GM19025 (cell line): ENCODE data around the gene IQSEC3.
"Not testable (repeated sequence)": the region's sequence is repeated elsewhere in the genome, so short reads cannot be mapped to it uniquely, and the experiment has no call there.

Source experiments
- ATAC-seq: cut with Tn5 transposase; IDR thresholded peaks from one replicate; pipeline ENCODE4 v1.9.1; 2021; ENCODE audit warnings: mild to moderate bottlenecking, low read depth, moderate library complexity; ENCODE audit not compliant: unreplicated experiment

IQSEC3 gene

GRCh38 chr12:77769-78383 is 11.3 kb downstream of the IQSEC3 start:
- not testable (repeated sequence) for ATAC-seq

- no peak for ATAC-seq
Observed at GRCh38 chr12:78981-79380, 12.4 kb downstream of the IQSEC3 start.

DNA sequence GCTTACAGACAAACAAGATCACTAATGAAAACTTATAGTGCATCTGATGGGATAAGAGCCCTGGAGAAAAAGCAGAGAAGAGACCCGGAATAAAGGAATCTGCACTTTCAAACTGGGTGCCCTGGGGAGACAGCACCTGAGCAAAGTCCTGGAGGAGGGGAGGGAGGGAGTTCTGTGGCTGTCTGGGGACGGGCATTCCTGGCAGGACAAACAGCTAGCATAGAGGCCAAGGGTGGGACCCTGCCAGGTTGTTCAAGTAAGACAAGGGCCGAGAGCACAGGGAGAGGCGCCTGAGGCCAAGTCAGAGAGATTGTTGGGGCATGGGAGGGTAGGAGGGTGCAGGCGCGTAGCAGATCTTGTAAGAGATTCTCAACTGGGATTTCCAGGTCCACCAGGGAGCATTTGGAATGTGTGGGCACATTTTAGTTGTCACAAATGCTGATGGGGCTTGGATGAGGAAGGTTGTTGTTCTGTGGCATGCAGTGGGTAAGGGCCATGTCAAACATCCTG is 14.2 kb downstream of the IQSEC3 start:
- no peak for ATAC-seq

DNA sequence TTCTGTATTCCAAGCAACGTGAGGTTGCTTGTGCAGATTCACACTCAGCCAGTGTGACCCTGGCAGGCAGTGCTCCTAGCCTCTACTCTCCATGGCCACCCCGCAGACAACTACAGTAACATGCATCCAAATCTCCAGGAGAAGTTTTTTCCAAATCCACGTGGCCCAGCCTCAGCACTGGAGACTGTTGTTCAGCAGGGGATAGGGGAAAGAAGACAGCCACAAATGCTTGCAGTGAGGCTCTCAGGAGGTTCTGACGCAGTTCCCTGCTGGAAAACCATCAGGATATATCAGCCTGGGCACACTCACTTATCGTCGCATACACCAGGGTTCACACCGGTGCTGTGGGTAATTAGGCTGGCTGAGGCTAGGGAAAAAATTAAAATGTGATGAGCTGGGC is 16.2 kb downstream of the IQSEC3 start:
- ATAC-seq, result no peak

DNA sequence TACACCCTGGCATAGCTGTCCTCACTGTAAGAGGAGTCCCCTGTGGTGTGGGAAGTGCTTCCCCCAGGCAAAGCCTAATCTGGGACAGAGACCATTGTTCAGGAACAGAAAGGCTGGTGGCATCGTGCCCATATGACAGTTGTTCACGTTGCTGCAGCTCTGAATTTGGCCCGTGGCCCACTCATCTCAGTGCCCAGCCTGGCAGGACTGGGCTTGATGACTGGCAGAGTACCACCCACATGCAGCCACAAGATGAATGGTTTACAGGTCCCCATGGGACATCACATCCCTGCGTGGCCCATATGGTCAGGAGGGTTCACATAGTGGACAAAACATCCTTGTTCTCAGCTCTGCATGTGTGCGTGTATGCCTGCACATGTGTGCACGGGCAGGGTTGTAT is 17.5 kb downstream of the IQSEC3 start:
- ATAC-seq, result no peak

DNA sequence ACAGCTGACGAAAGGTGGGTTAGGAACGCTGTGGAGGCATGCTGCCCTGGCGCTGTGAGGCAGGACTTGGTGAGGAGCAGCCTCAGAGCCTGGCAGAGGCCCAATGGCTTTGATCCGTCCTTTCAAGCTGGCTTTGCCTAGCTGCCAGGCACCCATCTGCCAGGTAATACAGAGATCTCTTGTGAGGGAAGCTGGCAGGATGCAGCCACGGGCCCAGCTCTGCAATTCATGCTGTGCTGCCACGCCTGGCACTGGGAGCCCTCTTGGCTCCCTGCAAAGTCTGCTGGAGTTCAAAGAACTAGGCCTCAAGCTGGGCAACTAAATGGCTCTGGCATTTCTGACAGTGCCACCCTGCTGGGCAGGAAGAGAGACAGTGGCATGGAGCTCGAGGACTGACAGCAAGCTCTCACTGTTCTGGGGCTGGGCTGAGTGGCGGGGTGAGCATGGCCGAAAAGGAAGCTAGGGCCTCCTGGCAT is 18.7 kb downstream of the IQSEC3 start:
- no peak for ATAC-seq

DNA sequence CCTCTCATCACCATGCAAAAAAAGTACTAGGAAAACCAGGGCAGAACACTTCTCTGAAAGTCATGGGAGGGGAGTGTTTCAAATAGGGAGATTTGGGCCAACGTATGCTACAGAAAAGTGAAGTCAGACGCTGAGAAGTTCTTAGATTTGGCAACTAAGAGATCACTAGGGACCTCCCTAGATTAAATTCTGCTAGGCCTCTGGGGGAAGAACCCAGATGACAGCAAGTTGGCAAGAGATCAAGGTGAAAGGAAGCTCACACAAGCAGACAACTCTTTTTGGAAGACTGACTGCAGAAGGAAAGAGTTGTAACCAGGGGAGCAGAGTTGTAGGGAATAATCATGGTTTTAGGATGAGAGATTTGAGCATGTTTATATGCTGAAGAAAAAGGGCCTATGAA is 20.7 kb downstream of the IQSEC3 start:
- no peak for ATAC-seq

DNA sequence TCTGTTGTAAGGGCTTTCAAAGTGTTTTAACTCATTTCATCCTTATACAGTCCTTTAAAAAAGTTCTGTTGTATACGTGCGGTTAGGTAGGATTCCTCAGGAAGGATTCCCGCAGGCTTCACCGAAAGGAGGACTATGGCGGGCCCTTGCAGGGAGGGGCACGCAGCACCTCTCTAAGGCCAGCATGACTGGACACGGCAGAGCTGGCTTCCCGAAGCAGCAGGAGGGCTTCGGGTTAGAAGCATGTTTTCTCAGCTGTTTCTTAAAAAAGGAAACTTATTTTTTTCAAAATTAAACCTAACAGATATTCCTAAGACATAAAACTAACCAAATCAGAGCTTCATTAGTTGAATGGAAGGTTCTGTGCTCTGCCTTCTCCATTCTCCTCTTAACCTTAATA is 21.3 kb downstream of the IQSEC3 start:
- ATAC-seq, result no peak

DNA sequence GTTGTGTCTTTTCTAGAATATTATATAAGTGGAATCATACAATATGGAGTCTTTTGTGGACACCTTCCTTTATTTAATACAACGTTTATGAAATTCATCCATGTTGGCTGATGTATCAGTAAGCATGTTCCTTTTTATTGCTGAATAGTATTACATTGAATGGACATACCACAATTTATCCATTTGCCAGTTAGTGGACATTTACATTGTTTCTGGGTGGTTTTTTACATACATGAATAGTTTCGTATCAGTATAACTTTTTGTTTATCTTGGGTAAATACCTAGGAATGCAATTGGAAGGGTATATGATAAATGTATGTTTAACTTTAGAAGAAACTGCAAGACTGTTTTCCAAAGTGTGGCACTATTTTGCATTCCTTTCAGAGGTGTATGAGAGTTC is 23.1 kb downstream of the IQSEC3 start:
- no peak for ATAC-seq

GRCh38 chr12:91213-91612 is 24.6 kb downstream of the IQSEC3 start:
- ATAC-seq, result no peak

DNA sequence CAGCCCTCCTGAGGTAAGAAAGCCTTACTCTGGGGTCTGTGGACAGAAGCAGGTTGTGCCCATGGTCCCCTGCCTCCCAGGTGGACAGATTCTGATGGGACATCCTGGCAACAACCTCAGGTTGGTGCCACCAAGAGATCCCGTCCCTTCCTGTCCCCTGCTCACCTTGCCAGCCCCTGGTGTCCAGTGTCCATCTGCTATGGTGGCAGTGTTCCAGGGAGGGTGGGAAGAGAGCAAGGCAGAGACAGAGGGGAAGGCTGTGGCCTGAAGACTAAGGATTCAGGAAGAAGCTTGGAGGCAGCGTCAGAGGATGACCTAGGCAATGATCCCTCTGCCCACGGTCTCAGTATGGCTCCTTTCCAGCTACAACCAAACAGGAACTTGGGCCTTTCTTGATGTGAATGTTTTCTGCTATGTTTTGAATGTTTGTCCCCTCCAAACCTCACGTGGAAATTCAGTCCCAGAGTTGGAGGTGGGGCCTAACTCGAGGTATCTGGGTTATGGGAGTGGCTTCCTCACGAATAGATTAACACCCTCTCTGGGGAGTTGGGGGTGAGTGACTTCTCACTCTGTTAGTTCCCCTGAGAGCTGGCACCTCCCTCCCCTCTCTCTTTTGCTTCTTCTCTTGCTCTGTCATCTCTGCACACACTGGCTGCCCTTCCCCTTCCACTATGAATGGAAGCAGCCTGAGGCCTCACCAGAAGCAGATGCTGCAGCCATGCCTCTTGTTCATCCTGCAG is 26.9 kb downstream of the IQSEC3 start:
- no peak for ATAC-seq

DNA sequence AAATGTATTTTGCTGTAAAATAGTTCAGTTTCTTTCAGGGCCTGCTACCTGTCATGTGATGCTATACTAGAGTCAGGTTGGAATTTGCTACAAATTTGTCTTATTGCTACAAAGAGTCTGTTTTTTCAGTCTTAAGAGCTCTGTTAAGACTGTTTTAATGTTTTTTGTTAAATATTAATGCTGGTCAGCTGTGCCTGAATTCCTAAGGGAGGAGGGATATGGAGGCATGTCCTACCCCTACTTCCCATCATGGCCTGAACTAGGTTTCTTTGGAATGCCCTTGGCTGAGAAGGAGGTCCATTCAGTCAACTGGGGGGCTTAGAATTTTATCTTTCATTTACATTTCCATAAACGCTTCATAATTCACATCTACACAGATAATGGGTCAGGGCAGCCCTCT is 30.0 kb downstream of the IQSEC3 start:
- no peak for ATAC-seq

DNA sequence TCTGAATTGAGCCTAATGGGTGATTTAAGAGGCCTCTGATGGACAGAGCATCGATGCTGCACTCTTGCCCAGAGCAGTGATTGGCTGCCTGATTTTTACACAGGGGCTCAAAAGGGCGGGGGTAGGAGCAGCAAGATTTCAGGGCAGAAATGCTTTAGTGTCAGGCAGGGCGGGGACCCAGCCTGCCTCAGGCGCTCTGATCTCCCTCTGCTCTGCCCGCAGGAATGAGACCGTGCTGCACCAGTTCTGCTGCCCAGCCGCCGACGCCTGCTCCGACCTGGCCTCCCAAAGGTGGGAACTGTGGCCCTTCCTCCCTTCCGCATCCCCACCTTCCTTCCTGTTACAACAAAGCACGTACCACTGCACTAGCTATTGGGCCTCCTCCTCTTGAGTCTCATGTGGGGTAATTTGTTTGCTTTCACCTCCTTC is 32.4 kb downstream of the IQSEC3 start:
- ATAC-seq, result no peak

DNA sequence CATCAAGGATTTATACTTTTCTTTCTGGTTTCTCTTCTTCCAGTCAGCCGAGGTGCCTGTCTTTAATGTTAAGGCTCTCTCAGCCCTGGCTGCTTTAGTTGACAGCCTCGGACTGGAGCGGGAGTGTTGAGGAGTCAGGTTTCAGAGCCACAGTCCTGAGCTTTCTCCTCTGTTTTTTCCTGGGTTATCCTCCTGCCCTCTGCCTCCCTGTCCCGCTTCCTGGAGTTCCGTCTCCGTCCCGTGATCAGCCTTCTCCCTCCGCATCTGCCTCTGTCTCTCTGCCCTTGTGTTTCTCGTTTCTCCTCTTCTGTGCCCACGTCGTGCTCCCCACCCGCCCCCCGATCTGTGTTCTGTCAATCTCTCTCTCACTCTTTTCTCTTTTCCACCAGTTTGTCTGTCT is 33.0 kb downstream of the IQSEC3 start:
- ATAC-seq, result no peak

DNA sequence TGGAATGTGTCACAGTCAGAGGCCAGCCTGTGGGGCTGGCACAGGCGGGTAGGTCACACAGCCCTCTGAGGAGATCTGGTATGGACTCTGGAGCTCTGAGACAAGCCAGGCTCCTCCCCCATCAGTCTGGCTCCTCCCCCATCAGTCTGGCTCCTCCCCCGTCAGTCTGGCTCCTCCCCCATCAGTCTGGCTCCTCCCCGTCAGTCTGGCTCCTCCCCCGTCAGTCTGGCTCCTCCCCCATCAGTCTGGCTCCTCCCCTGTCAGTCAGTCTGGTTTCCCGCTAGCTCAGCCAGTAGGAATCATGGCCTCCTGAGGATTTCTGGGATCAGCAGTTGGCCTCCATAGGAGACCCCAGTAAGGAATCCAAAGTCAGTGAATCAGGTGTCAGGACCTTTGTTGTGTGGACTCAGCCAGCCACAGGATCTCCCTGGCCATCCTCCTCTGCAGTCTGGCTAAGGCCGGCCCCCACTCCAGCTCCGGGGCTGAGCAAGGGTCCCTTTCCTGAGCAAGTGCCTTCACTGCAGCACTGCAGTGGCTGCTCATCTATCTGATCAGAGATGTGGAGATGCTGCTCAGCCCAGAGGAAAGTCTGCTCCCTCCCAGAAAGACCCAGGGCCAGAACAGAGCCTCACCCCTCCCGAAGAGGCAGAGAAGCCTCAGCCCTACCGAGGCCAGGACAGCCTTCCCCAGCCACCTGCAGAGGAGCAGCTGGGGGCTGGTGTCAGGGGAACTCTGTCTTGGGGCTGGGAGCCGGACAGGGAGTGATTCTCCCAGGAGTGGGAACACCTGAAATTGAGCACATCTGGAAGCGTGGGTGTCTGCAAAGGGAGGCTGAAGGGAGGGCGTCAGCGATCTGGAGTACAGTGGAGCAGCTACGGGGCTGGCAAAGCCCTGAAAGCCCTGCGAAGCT is 35.7 kb downstream of the IQSEC3 start:
- no peak for ATAC-seq

DNA sequence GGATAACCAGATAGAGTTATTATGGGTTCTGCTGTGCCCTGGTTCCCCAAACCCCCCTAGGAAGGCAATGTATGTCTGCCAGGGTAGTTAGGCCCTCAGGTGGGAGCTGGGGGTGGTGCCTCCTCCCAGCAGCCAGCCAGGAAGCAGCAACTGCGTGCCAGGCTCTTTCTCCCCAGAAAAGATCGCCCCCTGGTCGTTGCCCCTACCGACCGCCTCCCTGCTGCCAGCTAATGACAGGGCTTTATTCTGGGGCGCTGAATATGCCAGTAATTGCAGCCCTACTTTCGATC is 36.3 kb downstream of the IQSEC3 start:
- no peak for ATAC-seq

- no peak for ATAC-seq
Observed at GRCh38 chr12:103169-103981, 36.8 kb downstream of the IQSEC3 start.

DNA sequence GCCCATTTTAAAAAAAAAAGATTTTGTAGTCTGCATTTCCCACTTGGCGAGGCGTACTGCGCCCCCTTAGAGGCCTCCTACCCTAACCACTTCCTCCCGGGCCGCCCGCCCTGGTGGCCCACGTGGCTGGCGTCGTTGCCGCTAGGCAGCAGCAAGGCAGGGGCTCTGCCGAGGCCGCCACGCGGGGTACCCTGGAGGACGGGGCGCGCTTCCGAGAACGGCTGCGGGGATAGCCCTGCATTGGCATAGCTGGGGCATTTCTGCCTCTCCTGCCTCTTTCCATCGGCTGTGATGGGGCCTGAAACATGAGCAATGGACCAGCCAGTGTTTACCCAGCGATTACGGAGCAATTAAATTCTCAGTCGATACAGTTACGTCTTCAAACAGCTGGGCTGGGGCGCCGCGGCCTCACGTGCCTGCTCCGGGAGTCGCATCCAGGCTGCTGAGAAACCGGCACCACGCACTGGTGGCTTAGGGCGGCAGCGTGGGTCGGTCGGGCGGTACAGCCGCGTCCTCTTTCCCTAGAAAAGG is 38.0 kb downstream of the IQSEC3 start:
- no peak for ATAC-seq

GRCh38 chr12:105696-106095 is 39.1 kb downstream of the IQSEC3 start:
- no peak for ATAC-seq

DNA sequence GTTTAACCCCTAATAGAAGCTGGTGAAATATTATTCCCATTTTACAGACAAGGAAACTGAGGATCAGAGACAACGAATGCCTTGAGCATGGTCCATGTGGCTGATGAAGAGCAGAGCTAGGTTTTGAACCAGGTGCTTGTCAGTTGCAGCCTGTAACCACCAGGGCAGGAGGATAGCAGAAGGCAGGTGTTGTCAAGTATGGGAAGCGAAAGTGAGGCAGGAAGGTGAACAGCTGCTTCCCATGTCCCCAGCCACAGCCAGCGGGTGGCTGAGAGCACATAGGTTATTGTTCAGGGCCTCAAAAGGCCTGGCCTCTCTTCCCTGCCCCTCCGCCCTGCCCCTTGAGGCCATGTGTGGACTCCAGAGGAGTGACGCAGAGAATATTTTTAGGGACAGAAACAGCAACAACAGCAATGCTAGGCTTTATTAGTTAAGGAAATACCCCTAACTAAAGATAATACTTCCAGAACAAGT is 39.6 kb downstream of the IQSEC3 start:
- ATAC-seq, result peak; percentile 95
